Lower leg skin (tissue), 4 donors: ENCODE data around the gene PNMA8C. TPM values are rescaled to one million over a fixed set of nuclear protein-coding genes. Genes with fewer than 3 reads are reported as not detected.
"Not testable (repeated sequence)": the region's sequence is repeated elsewhere in the genome, so short reads cannot be mapped to it uniquely, and the experiment has no call there.

Source experiments
- DNase-seq, 2 donors: peaks; one replicate each; pipeline ENCODE4 v3.0.0-alpha.2; 2019; ENCODE audit warnings: low spot score in 2 of 2
- H3K4me3 ChIP-seq: fragments of 200-600 bp; sonication (generic); 2 replicates; pipeline ENCODE4 v1.5.1; 2017; ENCODE audit warnings: mild to moderate bottlenecking, low read depth; ENCODE audit not compliant: poor library complexity, severe bottlenecking
- CTCF ChIP-seq, 3 donors: fragments of 450-650 bp; IDR thresholded peaks; one replicate each; pipeline ENCODE4 v1.5.1; 2016; ENCODE audit warnings: antibody characterized with exemption in 3 of 3, mild to moderate bottlenecking in 3 of 3, moderate library complexity in 2 of 3
- POLR2A ChIP-seq, 2 donors: fragments of 450-650 bp; IDR thresholded peaks; one replicate each; pipeline ENCODE4 v1.6.1; 2016 to 2017; ENCODE audit warnings: antibody characterized with exemption in 2 of 2, mild to moderate bottlenecking in 1 of 2, moderate library complexity in 1 of 2
- WGBS, 2 donors: methylation state at CpG; one replicate each; pipeline ENCODE4 v1.1.5; 2018; 5-methylcytosine and 5-hydroxymethylcytosine counted together
- intact Hi-C: fragments of 100-400 bp; cut with DNase I; formaldehyde crosslinking; loops from one replicate; pipeline ENCODE4 v1.15.0; 2023; ENCODE audit warnings: low total_unique reads
- total RNA-seq, 4 donors: library from RNA; depleted of rRNA; stranded (reverse); fragments of >200 nt; gene quantifications; one replicate each; pipeline ENCODE4 v1.1.0, GENCODE V29; 2016

Gene PNMA8C
- total RNA-seq, 4 donors from 2014 or later = not detected

- intact Hi-C loops = no loop called here
- TF ChIP-seq CTCF (IDR thresholded peaks at IDR 0.05) = no peak
- no peak for TF ChIP-seq POLR2A (IDR thresholded peaks at IDR 0.05)
- WGBS, 2 donors = 26 to 28% methylated on average over 23 of the region's 23 CpGs
- no peak for DNase-seq
- H3K4me3 ChIP-seq = no peak overlapping the region
Measured at GRCh38 chr19:46407856-46408663, 20.7 kb downstream of the PNMA8C start.

- TF ChIP-seq POLR2A (IDR thresholded peaks at IDR 0.05) (no peak), CTCF (IDR thresholded peaks at IDR 0.05) (no peak)
- no peak overlapping the region for H3K4me3 ChIP-seq
- intact Hi-C loops = no loop called here
- WGBS, 2 donors = 26 to 29% methylated on average over 6 of the region's 6 CpGs
- DNase-seq = no peak
Measured at GRCh38 chr19:46406976-46407375, 21.8 kb downstream of the PNMA8C start.

- intact Hi-C loops = no loop called here
- no peak for TF ChIP-seq CTCF (IDR thresholded peaks at IDR 0.05)
- no peak for TF ChIP-seq POLR2A (IDR thresholded peaks at IDR 0.05)
- no peak for DNase-seq
- H3K4me3 ChIP-seq = no peak overlapping the region
- 32 to 38% methylated on average over 34 to 41 of the region's 41 CpGs for WGBS, 2 donors
Measured at GRCh38 chr19:46404753-46405468, 23.8 kb downstream of the PNMA8C start.

- intact Hi-C loops = no loop called here
- no peak for TF ChIP-seq CTCF (IDR thresholded peaks at IDR 0.05)
- no peak for TF ChIP-seq POLR2A (IDR thresholded peaks at IDR 0.05)
- WGBS, 2 donors = 7 to 17% methylated on average over 26 to 27 of the region's 36 CpGs
- DNase-seq = no peak
- no peak overlapping the region for H3K4me3 ChIP-seq
Measured at GRCh38 chr19:46404055-46404752, 24.5 kb downstream of the PNMA8C start.

- DNase-seq = no peak
- H3K4me3 ChIP-seq = no peak overlapping the region
- WGBS, 2 donors = 87 to 90% methylated on average over 11 of the region's 11 CpGs
- no peak for TF ChIP-seq POLR2A (IDR thresholded peaks at IDR 0.05)
- intact Hi-C loops = no loop called here
Measured at GRCh38 chr19:46402725-46403124, 26.0 kb downstream of the PNMA8C start.

GRCh38 chr19:46397801-46398479, 30.8 kb downstream of the PNMA8C start:
- 84 to 91% methylated on average over 14 of the region's 14 CpGs for WGBS, 2 donors
- H3K4me3 ChIP-seq, DNase-seq: not testable (repeated sequence)
- intact Hi-C loops = loop anchor here (5.0 kb wide), 1 partner anchor 116 kb away; no protein-coding TSS in a partner anchor
